Measurements from ENCODE around the gene PDE11A.

The PDE11A gene

GRCh38 chr2:177726931-177727348 lies 345.6 kb downstream of the PDE11A start:
- no peak for DNase-seq (ENCODE audit: low read depth in 2 of 2)

DNA sequence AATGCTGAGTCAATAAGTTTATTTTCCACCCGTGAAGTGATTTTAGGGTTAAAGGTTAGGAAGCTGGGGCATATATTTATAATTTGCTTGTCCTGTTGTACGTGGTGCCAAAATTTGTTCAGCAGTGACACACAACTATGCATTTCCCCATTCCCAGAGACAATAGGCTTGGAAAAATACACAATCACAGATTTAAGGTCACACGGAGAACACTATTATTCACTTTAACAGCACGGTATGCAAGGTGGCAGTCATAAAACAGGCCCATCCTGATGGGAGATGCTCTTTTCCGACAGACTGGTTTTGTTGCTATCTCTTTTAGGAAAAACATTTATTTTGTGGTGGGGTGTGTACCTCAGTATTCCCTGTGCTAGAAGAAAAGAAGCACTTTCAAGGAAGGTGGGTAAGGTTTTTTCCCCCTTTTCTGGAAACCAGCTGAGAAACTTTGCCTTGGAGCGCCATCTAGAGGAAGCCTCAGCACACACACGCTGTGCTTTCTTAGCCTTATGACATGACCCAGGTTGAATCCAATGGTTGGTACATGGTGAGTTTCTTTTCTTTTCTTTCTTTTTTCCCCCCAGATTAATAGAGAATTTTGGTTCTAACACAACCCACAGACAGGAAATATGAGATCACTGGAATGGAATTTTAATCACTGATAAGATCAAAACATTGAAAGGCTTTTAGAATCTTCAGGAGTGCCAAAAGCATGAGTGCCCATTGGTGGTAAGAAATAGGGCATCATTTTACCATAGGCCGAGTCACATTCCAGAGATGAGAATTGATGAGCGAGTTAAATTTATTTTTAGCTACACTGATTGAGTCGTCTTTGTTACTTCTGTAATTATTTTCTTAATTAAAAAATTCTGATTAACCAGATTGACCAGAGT lies 347.9 kb downstream of the PDE11A start:
- DNase-seq (ENCODE audit: low read depth in 2 of 2) = peak; percentile 8 to 14

DNA sequence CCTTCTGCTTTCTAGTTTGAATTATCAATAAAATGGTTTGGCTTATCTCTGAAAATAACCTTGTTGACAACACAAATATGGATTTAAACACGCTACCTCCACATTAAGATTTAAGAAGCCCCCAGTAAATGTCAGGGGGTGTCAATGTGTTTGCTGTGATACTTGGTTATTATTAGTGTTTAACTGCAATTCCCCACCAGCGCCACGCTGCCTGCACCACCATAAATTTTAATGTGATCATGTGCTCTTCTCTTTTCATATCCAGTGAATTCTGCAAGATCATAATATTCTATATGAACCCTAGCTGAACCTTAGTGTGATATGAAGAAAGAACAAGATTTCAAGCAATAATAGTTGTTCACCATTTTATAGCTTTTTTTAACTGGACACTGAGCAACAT lies 349.3 kb downstream of the PDE11A start:
- no peak for DNase-seq (ENCODE audit: low read depth in 2 of 2)

GRCh38 chr2:177721818-177722567 lies 350.6 kb downstream of the PDE11A start:
- DNase-seq (ENCODE audit: low read depth in 2 of 2) = no peak

- DNase-seq (ENCODE audit: low read depth in 2 of 2) = no peak
Observed at GRCh38 chr2:177721087-177721486, 351.5 kb downstream of the PDE11A start.

GRCh38 chr2:177717831-177718618 lies 354.6 kb downstream of the PDE11A start:
- DNase-seq (ENCODE audit: low read depth in 2 of 2) = no peak

GRCh38 chr2:177716484-177716883 lies 356.1 kb downstream of the PDE11A start:
- DNase-seq (ENCODE audit: low read depth in 2 of 2) = no peak

DNA sequence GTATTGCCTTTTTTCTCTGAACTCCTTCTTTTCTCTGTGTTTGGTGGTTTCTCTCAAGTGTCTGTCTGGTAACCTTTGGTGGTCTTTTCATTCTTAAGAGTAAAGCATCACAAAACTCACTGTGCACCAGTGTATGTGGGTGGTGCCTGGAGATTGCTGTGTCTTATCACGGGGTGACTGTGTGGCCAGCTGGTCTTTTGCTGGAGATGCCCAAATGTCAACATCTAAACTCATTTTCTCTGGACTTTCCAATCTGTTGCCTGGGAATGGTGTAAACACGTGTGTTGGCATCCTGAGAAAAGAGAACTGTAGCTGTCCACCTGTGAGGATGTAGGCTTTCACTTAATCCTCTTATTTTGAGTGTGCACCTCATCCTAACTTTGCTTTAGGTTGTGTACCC lies 356.8 kb downstream of the PDE11A start:
- no peak for DNase-seq (ENCODE audit: low read depth in 2 of 2)

DNA sequence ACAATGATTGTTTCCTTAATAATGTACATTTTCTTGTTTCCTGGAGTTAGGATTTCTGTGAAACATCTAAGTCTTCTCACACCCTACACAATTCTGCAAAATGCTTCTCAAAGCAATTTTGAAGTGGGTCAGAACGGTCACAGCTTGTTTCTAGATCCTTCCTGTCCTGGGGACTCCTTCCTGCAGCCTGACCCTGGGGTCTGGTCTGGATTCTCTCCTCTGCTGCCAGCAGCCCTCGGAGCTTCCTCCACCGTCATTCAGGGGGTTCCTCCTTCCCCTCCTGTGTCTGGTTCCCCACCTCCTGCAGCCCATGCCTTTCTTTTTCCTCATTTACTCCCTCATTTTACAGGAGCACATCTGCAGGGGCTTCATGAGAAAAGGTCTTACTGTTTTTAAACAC lies 357.9 kb downstream of the PDE11A start:
- no peak for DNase-seq (ENCODE audit: low read depth in 2 of 2)

DNA sequence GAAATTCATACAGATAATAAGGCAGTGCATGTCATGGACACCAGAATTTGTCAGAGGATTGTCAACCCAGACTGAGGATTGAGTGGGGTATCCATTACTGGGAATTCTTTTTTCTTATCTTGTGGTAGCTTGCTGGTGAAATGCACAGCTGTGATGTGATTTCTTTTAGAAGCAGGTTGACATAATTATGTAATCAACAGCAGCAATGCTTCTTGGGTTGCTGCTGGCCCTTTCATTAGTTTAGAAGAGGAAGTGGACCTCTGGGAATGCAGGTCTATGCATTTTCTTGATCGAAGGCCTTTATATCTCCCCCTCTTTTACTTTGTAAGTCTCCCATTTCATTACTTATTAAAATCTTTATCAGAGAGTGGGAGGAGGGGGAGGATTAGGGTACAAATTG lies 360.1 kb downstream of the PDE11A start:
- DNase-seq (ENCODE audit: low read depth in 2 of 2) = no peak

DNA sequence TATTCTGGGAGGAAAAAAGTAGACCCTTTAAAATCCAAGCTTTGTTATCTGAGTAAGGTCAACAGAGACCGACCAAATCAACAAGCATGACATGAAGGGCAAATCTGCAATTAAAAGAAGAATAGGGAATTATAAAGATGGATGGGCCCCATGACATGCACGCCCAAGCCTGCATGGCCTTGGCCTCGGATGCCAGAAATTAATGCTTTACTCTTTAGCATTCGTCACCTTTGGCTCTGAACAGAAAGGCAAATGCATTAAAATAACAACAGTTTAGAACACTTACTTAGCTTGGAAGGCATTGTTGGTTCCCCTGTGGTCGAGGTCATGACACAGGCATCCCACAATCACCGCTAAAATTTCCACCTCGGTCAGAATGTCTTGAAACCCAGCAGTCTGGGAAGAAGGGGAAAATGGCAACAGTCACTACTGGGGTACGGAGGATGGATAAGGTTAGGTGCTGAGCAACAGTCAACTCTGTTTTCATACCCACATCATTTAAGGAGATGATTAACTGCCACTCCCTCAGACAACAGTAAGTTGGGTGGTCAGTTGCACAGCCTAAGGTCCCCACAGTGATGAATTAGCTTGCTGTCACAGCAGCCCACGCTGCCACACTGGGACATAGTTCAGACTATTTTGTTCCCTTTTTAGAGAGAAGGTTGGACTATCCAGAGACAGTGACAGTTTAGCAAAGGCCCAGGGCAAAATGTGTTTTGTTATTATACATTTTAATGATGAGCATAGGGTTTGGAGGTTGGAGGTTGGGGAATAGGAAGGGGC lies 360.9 kb downstream of the PDE11A start:
- no peak for DNase-seq (ENCODE audit: low read depth in 2 of 2)

GRCh38 chr2:177710889-177711288 lies 361.7 kb downstream of the PDE11A start:
- DNase-seq (ENCODE audit: low read depth in 2 of 2) = no peak

- DNase-seq (ENCODE audit: low read depth in 2 of 2) = no peak
Observed at GRCh38 chr2:177709986-177710401, 362.6 kb downstream of the PDE11A start.

DNA sequence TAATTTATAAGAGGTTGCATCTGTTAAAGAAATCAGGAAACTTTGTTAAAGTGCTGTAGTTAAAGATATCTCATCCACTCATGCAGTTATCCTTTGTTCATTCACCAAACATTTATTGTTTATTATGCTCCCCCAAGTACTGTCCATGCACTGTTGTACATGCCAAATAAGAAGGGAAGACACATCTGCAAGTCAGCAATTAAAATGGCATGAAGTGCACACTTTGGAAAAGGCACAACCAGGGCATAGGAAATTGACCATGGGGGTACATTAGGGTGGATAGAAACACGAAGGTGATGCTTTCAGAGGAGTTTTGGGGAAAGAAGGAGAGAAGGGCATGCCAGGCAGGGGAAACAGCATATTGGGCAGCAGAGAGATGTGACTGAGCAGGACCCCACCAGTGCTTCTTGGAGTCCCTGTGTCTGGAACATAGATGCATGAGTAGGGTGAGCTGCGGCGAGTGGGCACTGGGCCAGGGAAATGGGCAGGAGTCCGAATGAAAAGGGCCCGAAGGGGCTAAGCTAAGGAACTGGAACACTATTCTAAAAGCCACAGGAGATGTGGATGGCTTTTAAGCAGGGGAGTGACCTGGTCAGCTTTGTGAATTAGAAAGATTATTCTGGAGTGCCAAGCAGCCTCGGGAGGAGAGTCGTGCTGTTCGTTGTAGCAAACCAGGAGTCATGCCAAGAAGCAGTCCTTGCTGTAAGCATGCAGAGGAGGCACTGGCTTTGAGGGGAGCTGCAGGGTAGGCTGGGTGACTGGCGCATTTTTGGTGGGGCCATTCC lies 363.7 kb downstream of the PDE11A start:
- DNase-seq (ENCODE audit: low read depth in 2 of 2) = no peak

- DNase-seq (ENCODE audit: low read depth in 2 of 2) = no peak
Observed at GRCh38 chr2:177708106-177708505, 364.5 kb downstream of the PDE11A start.

DNA sequence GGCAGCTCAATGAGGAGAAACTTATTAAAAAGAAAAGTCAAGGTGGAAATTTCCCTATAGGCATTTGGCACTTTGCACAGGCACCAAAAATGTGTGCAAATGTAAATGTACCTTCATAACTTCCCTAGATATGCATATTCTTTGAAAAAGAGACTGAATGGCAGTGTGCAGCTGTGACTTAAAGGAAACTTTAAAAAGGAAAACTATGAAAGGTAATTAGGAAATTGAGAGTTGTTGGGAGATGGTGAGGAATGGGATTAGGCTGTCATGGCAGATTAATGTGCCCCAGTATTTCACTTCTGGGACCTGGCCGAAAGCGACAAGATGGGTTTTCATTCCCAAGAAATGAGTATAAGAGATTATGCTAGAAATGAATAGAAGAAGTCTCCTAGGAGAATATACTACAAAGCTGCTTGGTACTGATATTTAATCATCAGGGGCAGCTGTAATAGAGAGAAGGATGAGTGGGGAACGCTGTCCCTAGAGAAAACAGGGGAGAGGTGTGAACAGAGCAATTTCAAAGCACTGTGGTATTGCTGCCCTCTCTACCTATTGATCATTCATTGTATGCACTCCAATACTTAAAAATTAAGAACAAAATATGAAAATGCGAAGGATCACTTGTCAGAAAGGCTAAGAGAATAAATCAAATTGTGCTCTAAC lies 366.9 kb downstream of the PDE11A start:
- no peak for DNase-seq (ENCODE audit: low read depth in 2 of 2)

GRCh38 chr2:177703159-177703558 lies 369.4 kb downstream of the PDE11A start:
- DNase-seq (ENCODE audit: low read depth in 2 of 2) = no peak

- DNase-seq (ENCODE audit: low read depth in 2 of 2) = no peak
Observed at GRCh38 chr2:177698281-177698680, 374.3 kb downstream of the PDE11A start.

- DNase-seq (ENCODE audit: low read depth in 2 of 2) = no peak
Observed at GRCh38 chr2:177694348-177694747, 378.2 kb downstream of the PDE11A start.
